ENCODE data around the gene EYA2.

EYA2 gene

GRCh38 chr20:47038566-47039560 is 144.2 kb downstream of the EYA2 start:
- FAIRE-seq (no peak), DNase-seq (ENCODE audit: insufficient read length) (no peak)
- no peak for TF ChIP-seq POLR2AphosphoS5 (IDR thresholded peaks at IDR 0.05; ENCODE audit: low read depth, low read length)
- TF ChIP-seq POLR2A (IDR thresholded peaks at IDR 0.05; ENCODE audit: low read depth, low read length) = no peak
- no peak for TF ChIP-seq TAF1 (IDR thresholded peaks at IDR 0.05; ENCODE audit: borderline replicate concordance, low read depth, low read length)

- no peak for TF ChIP-seq POLR2AphosphoS5 (IDR thresholded peaks at IDR 0.05; ENCODE audit: low read depth, low read length)
- TF ChIP-seq POLR2A (IDR thresholded peaks at IDR 0.05; ENCODE audit: low read depth, low read length) = no peak
- TF ChIP-seq TAF1 (IDR thresholded peaks at IDR 0.05; ENCODE audit: borderline replicate concordance, low read depth, low read length) = no peak
- FAIRE-seq = no peak
- no peak for DNase-seq (ENCODE audit: insufficient read length)
These were observed 146.0 kb downstream of the EYA2 start for GRCh38 chr20:47040506-47041125.

GRCh38 chr20:47041396-47041899 is 146.8 kb downstream of the EYA2 start:
- DNase-seq (ENCODE audit: insufficient read length) = no peak
- FAIRE-seq = no peak
- TF ChIP-seq POLR2AphosphoS5 (IDR thresholded peaks at IDR 0.05; ENCODE audit: low read depth, low read length) (no peak), TAF1 (IDR thresholded peaks at IDR 0.05; ENCODE audit: borderline replicate concordance, low read depth, low read length) (no peak), POLR2A (IDR thresholded peaks at IDR 0.05; ENCODE audit: low read depth, low read length) (no peak)

DNA sequence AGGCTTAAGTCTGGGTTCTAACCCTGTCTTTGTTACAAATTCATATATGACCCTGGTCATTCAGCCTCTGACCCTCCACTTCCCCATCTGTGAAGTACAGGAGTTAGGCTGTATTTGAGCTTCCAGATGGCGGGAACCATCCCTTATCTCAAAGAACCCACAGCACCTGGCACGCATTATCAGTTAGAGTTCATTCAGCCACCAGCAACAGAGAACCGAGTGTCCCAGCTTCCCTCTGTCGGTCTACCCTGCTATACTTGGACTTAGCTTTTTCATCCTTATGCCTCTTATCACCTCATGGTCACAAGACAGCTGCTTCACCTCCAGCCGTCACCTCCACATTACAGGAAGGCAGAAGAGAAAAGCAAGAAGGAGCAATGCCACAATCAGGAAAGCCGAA is 147.8 kb downstream of the EYA2 start:
- DNase-seq (ENCODE audit: insufficient read length) = no peak
- TF ChIP-seq POLR2A (IDR thresholded peaks at IDR 0.05; ENCODE audit: low read depth, low read length) (no peak), POLR2AphosphoS5 (IDR thresholded peaks at IDR 0.05; ENCODE audit: low read depth, low read length) (no peak)
- FAIRE-seq = no peak

DNA sequence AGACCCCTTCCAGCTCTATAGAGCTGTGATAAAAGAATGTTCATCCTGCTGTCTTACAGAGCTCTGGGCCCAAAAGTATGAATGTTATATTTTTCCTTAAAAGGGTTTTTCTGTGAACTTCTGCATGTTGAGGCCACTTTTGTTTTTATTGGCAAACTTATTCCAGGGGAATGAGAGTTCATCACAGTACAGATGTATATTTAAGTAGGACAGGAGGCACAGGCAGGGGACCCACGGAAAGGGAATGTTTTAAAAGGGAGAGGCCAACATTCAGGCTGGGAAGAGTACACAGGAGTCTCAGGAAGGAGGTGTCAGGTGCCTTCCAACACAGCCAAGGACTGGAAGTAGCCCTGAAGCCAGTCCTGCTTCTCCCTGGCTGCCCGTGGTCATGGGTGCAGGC is 148.4 kb downstream of the EYA2 start:
- TF ChIP-seq TAF1 (IDR thresholded peaks at IDR 0.05; ENCODE audit: borderline replicate concordance, low read depth, low read length) (no peak), POLR2AphosphoS5 (IDR thresholded peaks at IDR 0.05; ENCODE audit: low read depth, low read length) (no peak), POLR2A (IDR thresholded peaks at IDR 0.05; ENCODE audit: low read depth, low read length) (no peak)
- FAIRE-seq (no peak), DNase-seq (ENCODE audit: insufficient read length) (no peak)

- FAIRE-seq (no peak), DNase-seq (ENCODE audit: insufficient read length) (no peak)
- TF ChIP-seq POLR2A (IDR thresholded peaks at IDR 0.05; ENCODE audit: low read depth, low read length) (no peak), POLR2AphosphoS5 (IDR thresholded peaks at IDR 0.05; ENCODE audit: low read depth, low read length) (no peak), TAF1 (IDR thresholded peaks at IDR 0.05; ENCODE audit: borderline replicate concordance, low read depth, low read length) (no peak)
These were observed 150.3 kb downstream of the EYA2 start for GRCh38 chr20:47044938-47045337.

- FAIRE-seq (no peak), DNase-seq (ENCODE audit: insufficient read length) (no peak)
- TF ChIP-seq POLR2A (IDR thresholded peaks at IDR 0.05; ENCODE audit: low read depth, low read length) = no peak
- no peak for TF ChIP-seq TAF1 (IDR thresholded peaks at IDR 0.05; ENCODE audit: borderline replicate concordance, low read depth, low read length)
- TF ChIP-seq POLR2AphosphoS5 (IDR thresholded peaks at IDR 0.05; ENCODE audit: low read depth, low read length) = no peak
These were observed 153.4 kb downstream of the EYA2 start for GRCh38 chr20:47048054-47048453.

GRCh38 chr20:47049771-47050170 is 155.1 kb downstream of the EYA2 start:
- no peak for FAIRE-seq
- no peak for DNase-seq (ENCODE audit: insufficient read length)
- TF ChIP-seq POLR2A (IDR thresholded peaks at IDR 0.05; ENCODE audit: low read depth, low read length) (no peak), TAF1 (IDR thresholded peaks at IDR 0.05; ENCODE audit: borderline replicate concordance, low read depth, low read length) (no peak), POLR2AphosphoS5 (IDR thresholded peaks at IDR 0.05; ENCODE audit: low read depth, low read length) (no peak)

DNA sequence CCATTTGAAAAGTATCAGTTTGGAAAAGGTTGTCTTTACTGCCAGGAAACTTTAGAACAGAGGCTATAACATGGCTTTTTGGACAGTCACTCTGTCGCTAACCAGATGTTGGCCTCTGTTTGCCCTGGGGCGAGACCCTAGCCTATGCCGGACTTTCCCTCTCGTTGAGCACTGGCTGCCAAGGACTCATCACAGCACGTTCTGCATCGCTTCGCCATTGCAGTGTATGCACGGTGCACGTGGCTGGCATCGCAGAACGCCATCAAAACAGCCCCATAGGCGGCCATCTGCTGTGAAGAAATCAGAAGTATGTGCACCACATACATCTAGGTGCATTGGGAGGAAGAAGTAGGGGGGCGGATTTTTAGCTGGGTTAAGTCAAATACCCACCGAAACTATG is 156.4 kb downstream of the EYA2 start:
- FAIRE-seq (no peak), DNase-seq (ENCODE audit: insufficient read length) (no peak)
- no peak for TF ChIP-seq POLR2AphosphoS5 (IDR thresholded peaks at IDR 0.05; ENCODE audit: low read depth, low read length)
- no peak for TF ChIP-seq TAF1 (IDR thresholded peaks at IDR 0.05; ENCODE audit: borderline replicate concordance, low read depth, low read length)
- no peak for TF ChIP-seq POLR2A (IDR thresholded peaks at IDR 0.05; ENCODE audit: low read depth, low read length)

- DNase-seq (ENCODE audit: insufficient read length) (no peak), FAIRE-seq (no peak)
- TF ChIP-seq POLR2AphosphoS5 (IDR thresholded peaks at IDR 0.05; ENCODE audit: low read depth, low read length) (no peak), TAF1 (IDR thresholded peaks at IDR 0.05; ENCODE audit: borderline replicate concordance, low read depth, low read length) (no peak), POLR2A (IDR thresholded peaks at IDR 0.05; ENCODE audit: low read depth, low read length) (no peak)
These were observed 157.4 kb downstream of the EYA2 start for GRCh38 chr20:47051936-47052526.

DNA sequence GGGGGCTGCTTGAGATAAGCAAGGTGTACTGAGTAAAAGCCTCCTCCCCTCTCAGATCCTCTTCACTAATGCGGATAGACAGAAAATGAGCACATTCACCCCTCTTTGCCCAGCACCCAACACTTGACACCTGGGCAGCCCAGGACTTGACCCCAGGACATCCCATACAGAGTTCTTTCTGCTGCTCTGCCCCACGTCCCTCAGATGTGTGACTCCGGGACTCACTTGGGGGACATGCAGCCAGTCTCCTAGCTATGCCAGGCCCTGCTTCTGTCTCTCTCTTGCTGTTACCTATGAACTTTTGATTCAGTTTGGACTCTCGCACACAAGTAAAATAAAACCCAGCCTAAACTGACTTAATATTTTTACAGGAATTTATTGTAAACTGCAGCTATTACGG is 159.9 kb downstream of the EYA2 start:
- FAIRE-seq = no peak
- no peak for DNase-seq (ENCODE audit: insufficient read length)
- TF ChIP-seq TAF1 (IDR thresholded peaks at IDR 0.05; ENCODE audit: borderline replicate concordance, low read depth, low read length) = no peak
- no peak for TF ChIP-seq POLR2AphosphoS5 (IDR thresholded peaks at IDR 0.05; ENCODE audit: low read depth, low read length)
- TF ChIP-seq POLR2A (IDR thresholded peaks at IDR 0.05; ENCODE audit: low read depth, low read length) = no peak
